Body of pancreas (tissue), 4 donors: ENCODE data around the gene ALDH1A2.

Source experiments
- CTCF ChIP-seq, 7 experiments: fragments of 450-650 bp in 4 of 7; fragments of 200-600 bp in 3 of 7; sonication (generic) in 3 of 7; IDR thresholded peaks; one replicate each; pipeline ENCODE4 v1.5.1; 2016 to 2019; ENCODE audit warnings: antibody characterized with exemption in 7 of 7
- POLR2A ChIP-seq, 3 donors: fragments of 450-650 bp; IDR thresholded peaks; one replicate each; pipeline ENCODE4 v1.6.1; 2016; ENCODE audit warnings: antibody characterized with exemption in 3 of 3, mild to moderate bottlenecking in 2 of 3

GRCh38 chr15:58052334-58052733, 13.2 kb downstream of the ALDH1A2 start:
- no peak for TF ChIP-seq CTCF (IDR thresholded peaks at IDR 0.05)
- TF ChIP-seq POLR2A (IDR thresholded peaks at IDR 0.05): no peak
